ENCODE data around the gene PLCB1. TPM values are rescaled to one million over a fixed set of nuclear protein-coding genes. Genes with fewer than 3 reads are reported as not detected.

Gene PLCB1
- total RNA-seq, 2 experiments from 2014 or later = 0.63 to 1.5 TPM

DNA sequence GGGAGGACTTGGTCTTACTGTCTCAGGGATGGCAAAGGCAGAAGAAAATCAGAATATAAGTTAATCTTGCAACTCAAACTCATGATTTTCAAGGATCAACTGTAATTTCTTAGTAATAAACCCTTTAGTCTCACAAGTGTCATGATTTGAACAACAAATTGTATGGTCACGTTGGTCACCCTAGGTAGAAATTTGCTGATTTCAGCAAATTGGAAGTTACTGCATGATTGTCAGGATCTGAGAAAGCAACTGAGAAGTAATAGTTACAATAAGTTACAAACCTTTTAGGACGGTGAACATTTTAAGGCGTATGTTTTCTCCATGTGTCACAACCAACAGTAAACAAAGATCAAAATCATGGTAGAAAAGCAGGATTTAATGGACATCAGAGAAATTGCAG is 375.2 kb downstream of the PLCB1 start:
- H3K27me3 Mint-ChIP-seq (ENCODE audit: low read depth) = no peaks in the 10 kb centered on the region
- no peak for DNase-seq
- H3K4me3 Mint-ChIP-seq = no peak overlapping the region
- H3K4me1 Mint-ChIP-seq (ENCODE audit: low read depth) = no peaks in the 10 kb centered on the region
- CTCF ChIA-PET = no interaction called here
- POLR2A ChIA-PET = no interaction called here
- no peaks in the 10 kb centered on the region for H3K9me3 Mint-ChIP-seq (ENCODE audit: insufficient read depth)
- H3K27ac Mint-ChIP-seq = no peak overlapping the region
- ATAC-seq = no peak
- H3K36me3 Mint-ChIP-seq (ENCODE audit: low read depth) = no peaks in the 10 kb centered on the region

- Mint-ChIP-seq H3K36me3 (ENCODE audit: low read depth) (no peaks in the 10 kb centered on the region), H3K4me3 (no peak overlapping the region), H3K4me1 (ENCODE audit: low read depth) (no peaks in the 10 kb centered on the region), H3K27me3 (ENCODE audit: low read depth) (no peaks in the 10 kb centered on the region), H3K9me3 (ENCODE audit: insufficient read depth) (no peaks in the 10 kb centered on the region), H3K27ac (no peak overlapping the region)
- ATAC-seq (no peak), DNase-seq (no peak)
- POLR2A ChIA-PET = no interaction called here
- CTCF ChIA-PET = no interaction called here
Observed at GRCh38 chr20:8509809-8510208, 377.7 kb downstream of the PLCB1 start.

DNA sequence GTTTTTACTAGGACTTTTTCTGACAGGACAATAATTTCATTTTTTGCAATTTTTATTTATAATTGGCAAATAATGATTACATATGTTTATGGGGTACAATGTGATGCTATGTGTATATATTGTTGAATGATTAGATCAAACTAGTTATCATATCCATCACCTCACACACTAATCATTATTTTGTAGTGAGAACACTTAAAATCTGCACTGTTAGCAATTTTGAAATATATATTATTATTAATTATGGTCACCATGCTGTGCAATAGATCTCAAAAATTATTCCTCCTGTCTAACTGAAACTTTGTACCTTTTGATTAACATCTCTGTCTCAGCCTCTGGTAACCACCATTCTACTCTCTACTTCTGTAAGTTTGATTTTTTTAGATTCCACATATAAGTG is 378.7 kb downstream of the PLCB1 start:
- H3K9me3 Mint-ChIP-seq (ENCODE audit: insufficient read depth) = no peaks in the 10 kb centered on the region
- H3K4me1 Mint-ChIP-seq (ENCODE audit: low read depth) = no peaks in the 10 kb centered on the region
- no peak overlapping the region for H3K4me3 Mint-ChIP-seq
- DNase-seq (no peak), ATAC-seq (no peak)
- no peaks in the 10 kb centered on the region for H3K36me3 Mint-ChIP-seq (ENCODE audit: low read depth)
- no peak overlapping the region for H3K27ac Mint-ChIP-seq
- H3K27me3 Mint-ChIP-seq (ENCODE audit: low read depth) = no peaks in the 10 kb centered on the region
- POLR2A ChIA-PET = no interaction called here
- CTCF ChIA-PET = no interaction called here

GRCh38 chr20:8512003-8512402 is 379.9 kb downstream of the PLCB1 start:
- DNase-seq (no peak), ATAC-seq (no peak)
- Mint-ChIP-seq H3K9me3 (ENCODE audit: insufficient read depth) (no peaks in the 10 kb centered on the region), H3K27me3 (ENCODE audit: low read depth) (no peaks in the 10 kb centered on the region), H3K27ac (no peak overlapping the region), H3K4me1 (ENCODE audit: low read depth) (no peaks in the 10 kb centered on the region), H3K4me3 (no peak overlapping the region), H3K36me3 (ENCODE audit: low read depth) (no peaks in the 10 kb centered on the region)
- ChIA-PET POLR2A (no interaction called here), CTCF (no interaction called here)

- no peak overlapping the region for H3K27ac Mint-ChIP-seq
- ChIA-PET POLR2A (no interaction called here), CTCF (interaction anchor here (1.7 kb wide), 1 partner anchor 384 kb away, joined by 4 read pairs; the partner anchor contains the start of gene PLCB1)
- H3K27me3 Mint-ChIP-seq (ENCODE audit: low read depth) = no peaks in the 10 kb centered on the region
- no peaks in the 10 kb centered on the region for H3K36me3 Mint-ChIP-seq (ENCODE audit: low read depth)
- H3K4me3 Mint-ChIP-seq = no peak overlapping the region
- DNase-seq = no peak
- ATAC-seq = no peak
- H3K9me3 Mint-ChIP-seq (ENCODE audit: insufficient read depth) = no peaks in the 10 kb centered on the region
- H3K4me1 Mint-ChIP-seq (ENCODE audit: low read depth) = no peaks in the 10 kb centered on the region
Observed at GRCh38 chr20:8515810-8516435, 383.9 kb downstream of the PLCB1 start.

GRCh38 chr20:8518878-8519277 is 386.8 kb downstream of the PLCB1 start:
- Mint-ChIP-seq H3K9me3 (ENCODE audit: insufficient read depth) (no peaks in the 10 kb centered on the region), H3K4me3 (no peak overlapping the region), H3K36me3 (ENCODE audit: low read depth) (no peaks in the 10 kb centered on the region), H3K27me3 (ENCODE audit: low read depth) (no peaks in the 10 kb centered on the region), H3K4me1 (ENCODE audit: low read depth) (no peaks in the 10 kb centered on the region), H3K27ac (no peak overlapping the region)
- CTCF ChIA-PET = no interaction called here
- ATAC-seq (no peak), DNase-seq (no peak)
- POLR2A ChIA-PET = no interaction called here

DNA sequence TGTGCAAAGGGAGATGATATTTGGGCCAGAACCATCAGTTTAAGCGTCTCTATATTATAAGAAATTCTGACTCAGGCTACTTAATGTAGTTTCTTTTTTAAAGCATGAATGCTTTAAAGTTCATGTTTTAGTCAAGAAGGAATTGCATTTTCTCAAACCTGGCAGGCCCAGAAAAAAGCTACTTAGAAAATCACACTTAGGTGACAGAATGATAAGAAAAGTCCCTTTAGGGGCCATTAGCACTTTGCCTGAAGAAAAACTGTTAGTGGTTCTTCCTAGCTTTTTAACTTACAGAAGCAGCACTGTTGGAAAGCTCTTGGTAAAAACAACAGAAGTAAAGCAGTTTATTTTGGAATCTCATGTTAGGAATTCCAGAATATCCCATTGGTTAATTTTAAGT is 387.8 kb downstream of the PLCB1 start:
- Mint-ChIP-seq H3K27me3 (ENCODE audit: low read depth) (no peaks in the 10 kb centered on the region), H3K9me3 (ENCODE audit: insufficient read depth) (no peaks in the 10 kb centered on the region), H3K4me3 (no peak overlapping the region), H3K27ac (no peak overlapping the region), H3K36me3 (ENCODE audit: low read depth) (no peaks in the 10 kb centered on the region), H3K4me1 (ENCODE audit: low read depth) (no peaks in the 10 kb centered on the region)
- ChIA-PET CTCF (no interaction called here), POLR2A (no interaction called here)
- DNase-seq = no peak
- no peak for ATAC-seq

DNA sequence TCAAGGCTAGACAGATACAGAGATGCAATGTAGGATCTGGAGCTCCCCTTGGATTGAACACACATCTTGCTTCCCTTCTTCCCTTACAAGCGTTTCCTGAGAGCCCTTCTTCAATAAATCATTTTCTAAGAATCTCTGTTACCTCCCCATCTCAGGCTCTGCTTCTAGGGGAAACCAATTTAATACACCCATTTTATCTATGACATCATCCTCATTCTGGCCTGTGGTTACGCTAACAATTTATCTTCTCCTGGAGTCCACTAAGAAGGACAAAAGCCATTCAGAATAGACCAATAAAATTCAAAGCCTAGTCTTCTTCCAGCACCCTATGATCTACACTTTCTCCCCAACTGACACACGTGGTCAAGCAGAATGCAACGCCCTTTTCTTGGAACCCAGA is 390.1 kb downstream of the PLCB1 start:
- POLR2A ChIA-PET = no interaction called here
- no peak overlapping the region for H3K27ac Mint-ChIP-seq
- no peak overlapping the region for H3K4me3 Mint-ChIP-seq
- H3K36me3 Mint-ChIP-seq (ENCODE audit: low read depth) = no peaks in the 10 kb centered on the region
- DNase-seq (no peak), ATAC-seq (no peak)
- H3K27me3 Mint-ChIP-seq (ENCODE audit: low read depth) = no peaks in the 10 kb centered on the region
- H3K4me1 Mint-ChIP-seq (ENCODE audit: low read depth) = no peaks in the 10 kb centered on the region
- CTCF ChIA-PET = no interaction called here
- H3K9me3 Mint-ChIP-seq (ENCODE audit: insufficient read depth) = no peaks in the 10 kb centered on the region

- H3K4me3 Mint-ChIP-seq = no peak overlapping the region
- H3K9me3 Mint-ChIP-seq (ENCODE audit: insufficient read depth) = no peaks in the 10 kb centered on the region
- no peaks in the 10 kb centered on the region for H3K4me1 Mint-ChIP-seq (ENCODE audit: low read depth)
- ATAC-seq (no peak), DNase-seq (no peak)
- no peak overlapping the region for H3K27ac Mint-ChIP-seq
- H3K36me3 Mint-ChIP-seq (ENCODE audit: low read depth) = no peaks in the 10 kb centered on the region
- ChIA-PET POLR2A (no interaction called here), CTCF (no interaction called here)
- H3K27me3 Mint-ChIP-seq (ENCODE audit: low read depth) = no peaks in the 10 kb centered on the region
Observed at GRCh38 chr20:8523684-8524083, 391.6 kb downstream of the PLCB1 start.

DNA sequence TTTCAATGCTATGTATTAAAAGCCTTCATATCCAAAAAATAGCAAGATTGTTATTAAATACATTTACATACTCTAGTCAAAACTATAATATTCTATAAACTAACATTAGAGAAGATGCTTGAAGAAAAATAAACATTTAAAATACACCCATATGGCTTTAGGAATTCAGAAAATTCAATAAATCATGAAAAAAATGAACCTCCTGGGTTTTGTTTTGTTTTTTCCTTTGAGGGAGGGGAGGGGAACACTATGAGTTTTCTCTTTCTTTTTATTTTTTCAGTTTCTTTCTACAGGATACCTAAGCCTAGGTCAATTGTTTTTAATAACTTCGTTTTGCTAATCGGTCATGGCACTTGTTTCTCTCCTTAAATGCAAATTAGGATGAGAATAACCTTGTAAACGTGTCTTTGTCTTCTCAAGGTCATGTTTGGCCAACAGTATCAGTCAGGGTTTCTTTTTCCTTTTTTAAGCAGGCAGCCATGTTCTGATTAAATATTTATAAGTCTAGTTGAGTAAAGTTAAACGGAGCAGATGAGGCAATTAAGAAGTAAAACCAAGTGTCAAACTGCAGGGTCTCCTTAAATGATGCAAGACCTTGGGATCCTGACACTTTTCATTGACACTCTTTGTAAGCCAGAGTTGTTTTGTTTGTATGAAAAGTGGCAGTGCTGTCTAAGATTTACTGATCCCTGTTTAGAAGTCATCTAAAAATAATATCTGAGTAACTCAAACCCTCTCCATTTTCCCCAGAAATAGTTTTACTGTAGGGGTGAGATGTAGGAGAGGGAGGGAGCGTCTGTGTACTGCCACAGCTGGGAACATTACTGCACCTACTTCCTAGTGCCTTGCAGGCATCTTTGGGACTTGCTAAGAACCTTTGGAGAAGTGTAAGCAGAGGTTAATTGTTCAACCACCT is 392.3 kb downstream of the PLCB1 start:
- Mint-ChIP-seq H3K4me3 (no peak overlapping the region), H3K36me3 (ENCODE audit: low read depth) (no peaks in the 10 kb centered on the region), H3K27ac (no peak overlapping the region), H3K27me3 (ENCODE audit: low read depth) (no peaks in the 10 kb centered on the region), H3K9me3 (ENCODE audit: insufficient read depth) (no peaks in the 10 kb centered on the region), H3K4me1 (ENCODE audit: low read depth) (no peaks in the 10 kb centered on the region)
- ChIA-PET CTCF (no interaction called here), POLR2A (no interaction called here)
- ATAC-seq (no peak), DNase-seq (no peak)

GRCh38 chr20:8525017-8525343 is 392.9 kb downstream of the PLCB1 start:
- Mint-ChIP-seq H3K9me3 (ENCODE audit: insufficient read depth) (no peaks in the 10 kb centered on the region), H3K36me3 (ENCODE audit: low read depth) (no peaks in the 10 kb centered on the region), H3K4me3 (no peak overlapping the region), H3K27me3 (ENCODE audit: low read depth) (no peaks in the 10 kb centered on the region), H3K4me1 (ENCODE audit: low read depth) (no peaks in the 10 kb centered on the region), H3K27ac (no peak overlapping the region)
- CTCF ChIA-PET = interaction anchor here (0.6 kb wide), 1 partner anchor 26 kb away, joined by 3 read pairs; no protein-coding TSS in a partner anchor
- ATAC-seq = no peak
- DNase-seq = no peak
- POLR2A ChIA-PET = no interaction called here

DNA sequence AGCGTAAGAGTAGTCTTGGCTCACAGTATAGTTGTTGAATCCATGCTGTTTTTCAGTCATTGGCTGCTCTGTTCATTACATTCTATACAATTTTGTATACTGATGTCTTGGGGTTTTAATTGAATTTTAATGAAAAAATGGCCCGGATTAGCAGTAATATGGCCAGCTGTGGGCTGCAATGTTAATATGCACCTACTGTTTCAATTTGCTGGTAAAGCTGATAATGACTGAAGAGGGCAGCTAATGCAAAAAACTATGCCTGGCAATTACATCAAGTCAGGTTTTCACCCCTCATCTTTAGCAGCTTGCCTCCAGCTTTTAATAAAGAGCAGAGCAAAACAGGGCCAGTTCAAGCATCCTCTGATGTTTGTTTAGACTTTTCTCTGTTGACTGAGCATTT is 394.5 kb downstream of the PLCB1 start:
- no peak overlapping the region for H3K27ac Mint-ChIP-seq
- H3K9me3 Mint-ChIP-seq (ENCODE audit: insufficient read depth) = no peaks in the 10 kb centered on the region
- H3K4me1 Mint-ChIP-seq (ENCODE audit: low read depth) = no peaks in the 10 kb centered on the region
- no peaks in the 10 kb centered on the region for H3K27me3 Mint-ChIP-seq (ENCODE audit: low read depth)
- no peaks in the 10 kb centered on the region for H3K36me3 Mint-ChIP-seq (ENCODE audit: low read depth)
- no peak overlapping the region for H3K4me3 Mint-ChIP-seq
- ChIA-PET POLR2A (no interaction called here), CTCF (no interaction called here)
- DNase-seq (no peak), ATAC-seq (no peak)

All from activated CD8-positive, alpha-beta T cell treated with anti-CD3 and anti-CD28 coated beads, Interleukin-2, amount 10 ng/mL, durations not matched to agents 7 days and 5 days (primary cell).